ENCODE measurements around the gene PIK3AP1.
"Not testable (repeated sequence)": the region's sequence is repeated elsewhere in the genome, so short reads cannot be mapped to it uniquely, and the experiment has no call there.

The PIK3AP1 gene

GRCh38 chr10:96584474-96584873, 135.8 kb downstream of the PIK3AP1 start:
- peaks cover 56% of the 10 kb centered on the region for H3K4me1 Mint-ChIP-seq
- peaks cover 4% of the 10 kb centered on the region for H3K36me3 Mint-ChIP-seq
- peak overlapping the region; percentile 67 for H3K4me3 Mint-ChIP-seq
- H3K9me3 Mint-ChIP-seq: no peaks in the 10 kb centered on the region
- H3K27me3 Mint-ChIP-seq: no peaks in the 10 kb centered on the region
- H3K27ac Mint-ChIP-seq: peak overlapping the region; percentile 12

- Mint-ChIP-seq H3K4me3 (peak overlapping the region; percentile 67), H3K4me1 (peaks cover 57% of the 10 kb centered on the region)
These were observed 136.3 kb downstream of the PIK3AP1 start for GRCh38 chr10:96584035-96584434.

GRCh38 chr10:96579133-96579532, 141.2 kb downstream of the PIK3AP1 start:
- Mint-ChIP-seq H3K27ac (peak overlapping the region; percentile 10), H3K36me3 (peaks cover 15% of the 10 kb centered on the region), H3K4me3 (no peak overlapping the region), H3K27me3 (no peaks in the 10 kb centered on the region), H3K9me3 (no peaks in the 10 kb centered on the region), H3K4me1 (peaks cover 86% of the 10 kb centered on the region)

More at GRCh38 chr10:96584035-96584434, 136.3 kb downstream of the PIK3AP1 start:
- no peaks in the 10 kb centered on the region for H3K27me3 Mint-ChIP-seq
- no peaks in the 10 kb centered on the region for H3K9me3 Mint-ChIP-seq
- peaks cover 4% of the 10 kb centered on the region for H3K36me3 Mint-ChIP-seq
- H3K27ac Mint-ChIP-seq: no peak overlapping the region

- Mint-ChIP-seq H3K27ac (peak overlapping the region; percentile 10), H3K4me1 (peaks cover 86% of the 10 kb centered on the region), H3K9me3 (no peaks in the 10 kb centered on the region), H3K36me3 (peaks cover 19% of the 10 kb centered on the region), H3K27me3 (no peaks in the 10 kb centered on the region), H3K4me3 (no peak overlapping the region)
These were observed 141.7 kb downstream of the PIK3AP1 start for GRCh38 chr10:96578633-96579032.

- Mint-ChIP-seq H3K4me3 (no peak overlapping the region), H3K4me1 (peaks cover 86% of the 10 kb centered on the region), H3K9me3 (no peaks in the 10 kb centered on the region), H3K27ac (no peak overlapping the region), H3K27me3 (no peaks in the 10 kb centered on the region), H3K36me3 (peaks cover 23% of the 10 kb centered on the region)
These were observed 142.3 kb downstream of the PIK3AP1 start for GRCh38 chr10:96578022-96578421.

- no peaks in the 10 kb centered on the region for H3K9me3 Mint-ChIP-seq
- no peaks in the 10 kb centered on the region for H3K27me3 Mint-ChIP-seq
- H3K27ac Mint-ChIP-seq: no peak overlapping the region
- H3K4me3 Mint-ChIP-seq: no peak overlapping the region
- peaks cover 82% of the 10 kb centered on the region for H3K4me1 Mint-ChIP-seq
- peaks cover 27% of the 10 kb centered on the region for H3K36me3 Mint-ChIP-seq
These were observed 143.2 kb downstream of the PIK3AP1 start for GRCh38 chr10:96577069-96577468.

GRCh38 chr10:96576277-96576980, 143.9 kb downstream of the PIK3AP1 start:
- H3K4me1 Mint-ChIP-seq: peaks cover 82% of the 10 kb centered on the region
- peaks cover 27% of the 10 kb centered on the region for H3K36me3 Mint-ChIP-seq
- no peak overlapping the region for H3K27ac Mint-ChIP-seq
- H3K27me3 Mint-ChIP-seq: no peaks in the 10 kb centered on the region
- no peaks in the 10 kb centered on the region for H3K9me3 Mint-ChIP-seq
- H3K4me3 Mint-ChIP-seq: no peak overlapping the region

- H3K36me3 Mint-ChIP-seq: peaks cover 26% of the 10 kb centered on the region
- H3K27ac Mint-ChIP-seq, H3K27me3 Mint-ChIP-seq: not testable (repeated sequence)
These were observed 145.8 kb downstream of the PIK3AP1 start for GRCh38 chr10:96574564-96574963.

GRCh38 chr10:96573036-96573435, 147.3 kb downstream of the PIK3AP1 start:
- H3K4me3 Mint-ChIP-seq: no peak overlapping the region
- peaks cover 28% of the 10 kb centered on the region for H3K36me3 Mint-ChIP-seq
- H3K27me3 Mint-ChIP-seq: no peaks in the 10 kb centered on the region
- H3K9me3 Mint-ChIP-seq: no peaks in the 10 kb centered on the region
- peaks cover 86% of the 10 kb centered on the region for H3K4me1 Mint-ChIP-seq
- no peak overlapping the region for H3K27ac Mint-ChIP-seq

More at GRCh38 chr10:96574564-96574963, 145.8 kb downstream of the PIK3AP1 start:
- peaks cover 82% of the 10 kb centered on the region for H3K4me1 Mint-ChIP-seq
- not testable (repeated sequence) for H3K4me3 Mint-ChIP-seq, H3K9me3 Mint-ChIP-seq

GRCh38 chr10:96570983-96571964, 149.0 kb downstream of the PIK3AP1 start:
- Mint-ChIP-seq H3K9me3 (no peaks in the 10 kb centered on the region), H3K4me3 (no peak overlapping the region), H3K27ac (no peak overlapping the region), H3K4me1 (peaks cover 83% of the 10 kb centered on the region), H3K27me3 (no peaks in the 10 kb centered on the region), H3K36me3 (peaks cover 29% of the 10 kb centered on the region)

GRCh38 chr10:96570511-96570910, 149.8 kb downstream of the PIK3AP1 start:
- Mint-ChIP-seq H3K36me3 (peaks cover 29% of the 10 kb centered on the region), H3K4me1 (peaks cover 87% of the 10 kb centered on the region), H3K9me3 (no peaks in the 10 kb centered on the region)

GRCh38 chr10:96568402-96568801, 151.9 kb downstream of the PIK3AP1 start:
- H3K4me1 Mint-ChIP-seq: peaks cover 81% of the 10 kb centered on the region
- H3K27me3 Mint-ChIP-seq: no peaks in the 10 kb centered on the region
- peak overlapping the region; percentile 41 for H3K27ac Mint-ChIP-seq
- no peaks in the 10 kb centered on the region for H3K9me3 Mint-ChIP-seq
- no peak overlapping the region for H3K4me3 Mint-ChIP-seq
- peaks cover 21% of the 10 kb centered on the region for H3K36me3 Mint-ChIP-seq

More at GRCh38 chr10:96570511-96570910, 149.8 kb downstream of the PIK3AP1 start:
- Mint-ChIP-seq H3K4me3 (no peak overlapping the region), H3K27ac (no peak overlapping the region), H3K27me3 (no peaks in the 10 kb centered on the region)

- Mint-ChIP-seq H3K27me3 (no peaks in the 10 kb centered on the region), H3K9me3 (no peaks in the 10 kb centered on the region), H3K36me3 (peaks cover 21% of the 10 kb centered on the region), H3K4me1 (peaks cover 62% of the 10 kb centered on the region), H3K4me3 (peak overlapping the region; percentile 31), H3K27ac (peak overlapping the region; percentile 59)
These were observed 154.5 kb downstream of the PIK3AP1 start for GRCh38 chr10:96565774-96566173.

- peaks cover 21% of the 10 kb centered on the region for H3K4me1 Mint-ChIP-seq
- no peaks in the 10 kb centered on the region for H3K9me3 Mint-ChIP-seq
- no peaks in the 10 kb centered on the region for H3K27me3 Mint-ChIP-seq
- H3K27ac Mint-ChIP-seq: no peak overlapping the region
- H3K4me3 Mint-ChIP-seq: no peak overlapping the region
- peaks cover 19% of the 10 kb centered on the region for H3K36me3 Mint-ChIP-seq
These were observed 159.1 kb downstream of the PIK3AP1 start for GRCh38 chr10:96560966-96561887.

GRCh38 chr10:96560489-96560888, 159.8 kb downstream of the PIK3AP1 start:
- H3K27me3 Mint-ChIP-seq: no peaks in the 10 kb centered on the region
- peaks cover 19% of the 10 kb centered on the region for H3K36me3 Mint-ChIP-seq
- no peaks in the 10 kb centered on the region for H3K9me3 Mint-ChIP-seq
- H3K4me3 Mint-ChIP-seq: no peak overlapping the region
- H3K4me1 Mint-ChIP-seq: peaks cover 13% of the 10 kb centered on the region
- H3K27ac Mint-ChIP-seq: peak overlapping the region; percentile 14
